ENCODE results near the gene MDK. TPM values are rescaled to one million over a fixed set of nuclear protein-coding genes. Genes with fewer than 3 reads are reported as not detected.

Gene MDK
- total RNA-seq, 1 donor from 2014 or later = 11.4 TPM

DNA sequence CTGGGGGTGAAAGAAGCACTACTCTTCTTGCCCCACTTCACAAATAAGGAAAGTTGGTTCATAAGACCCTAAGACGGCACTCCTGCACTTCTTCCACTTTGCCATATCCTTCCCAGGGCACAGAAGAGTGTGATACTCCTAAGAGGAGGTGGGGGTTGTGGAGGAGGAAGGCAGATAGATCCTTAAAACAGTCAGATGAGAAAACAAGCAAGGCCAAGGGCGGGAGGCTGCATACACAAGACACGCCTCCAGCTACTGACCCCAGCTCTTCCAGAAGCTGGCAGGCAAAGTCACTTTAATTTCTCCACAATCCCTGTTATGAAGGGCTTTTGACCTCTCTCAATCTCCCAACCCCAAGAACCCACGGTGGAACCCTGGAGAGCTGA is 11.8 kb downstream of the MDK start:
- FAIRE-seq (no peak), DNase-seq (ENCODE audit: low spot score in 2 of 2) (no peak)

DNA sequence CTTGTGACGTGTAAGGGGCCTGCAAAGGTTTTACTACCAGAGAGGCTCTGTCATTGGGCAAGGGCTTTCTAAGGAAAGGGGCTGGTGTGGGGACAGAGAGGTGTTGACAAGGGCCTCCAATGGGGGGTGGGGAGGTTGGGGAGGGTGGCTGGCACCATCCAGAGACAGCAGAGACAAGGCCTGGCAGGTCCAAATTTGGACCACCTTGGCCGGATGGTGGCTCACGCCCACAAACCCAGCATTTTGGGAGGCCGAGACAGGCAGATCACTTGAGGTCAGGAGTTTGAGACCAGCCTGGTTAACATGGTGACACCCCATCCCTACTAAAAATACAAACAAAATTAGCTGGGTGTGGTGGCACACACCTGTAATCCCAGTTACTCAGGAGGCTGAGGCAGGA is 12.3 kb downstream of the MDK start:
- FAIRE-seq (no peak), DNase-seq (ENCODE audit: low spot score in 2 of 2) (no peak)

DNA sequence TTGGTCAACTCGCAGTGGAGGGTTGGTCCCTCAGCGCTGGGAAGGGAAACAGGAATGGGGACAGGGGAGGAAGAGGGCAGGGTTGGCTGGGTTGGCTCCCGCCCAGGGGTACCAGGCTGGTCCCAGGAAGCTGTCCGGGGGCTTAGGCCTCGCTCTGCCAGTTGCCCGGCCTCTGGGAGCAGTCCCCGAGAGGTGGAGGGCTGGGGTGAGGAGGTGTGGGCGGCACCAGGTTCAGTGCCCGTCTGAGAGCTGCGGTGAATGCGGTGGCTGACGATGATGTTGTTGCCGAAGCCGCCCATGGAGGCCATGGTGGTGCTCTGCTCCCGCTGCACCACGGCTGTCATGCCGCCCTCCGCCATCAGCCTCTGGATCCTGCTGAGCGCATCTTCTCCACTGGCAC is 16.1 kb downstream of the MDK start:
- no peak for DNase-seq (ENCODE audit: low spot score in 2 of 2)
- FAIRE-seq = no peak

DNA sequence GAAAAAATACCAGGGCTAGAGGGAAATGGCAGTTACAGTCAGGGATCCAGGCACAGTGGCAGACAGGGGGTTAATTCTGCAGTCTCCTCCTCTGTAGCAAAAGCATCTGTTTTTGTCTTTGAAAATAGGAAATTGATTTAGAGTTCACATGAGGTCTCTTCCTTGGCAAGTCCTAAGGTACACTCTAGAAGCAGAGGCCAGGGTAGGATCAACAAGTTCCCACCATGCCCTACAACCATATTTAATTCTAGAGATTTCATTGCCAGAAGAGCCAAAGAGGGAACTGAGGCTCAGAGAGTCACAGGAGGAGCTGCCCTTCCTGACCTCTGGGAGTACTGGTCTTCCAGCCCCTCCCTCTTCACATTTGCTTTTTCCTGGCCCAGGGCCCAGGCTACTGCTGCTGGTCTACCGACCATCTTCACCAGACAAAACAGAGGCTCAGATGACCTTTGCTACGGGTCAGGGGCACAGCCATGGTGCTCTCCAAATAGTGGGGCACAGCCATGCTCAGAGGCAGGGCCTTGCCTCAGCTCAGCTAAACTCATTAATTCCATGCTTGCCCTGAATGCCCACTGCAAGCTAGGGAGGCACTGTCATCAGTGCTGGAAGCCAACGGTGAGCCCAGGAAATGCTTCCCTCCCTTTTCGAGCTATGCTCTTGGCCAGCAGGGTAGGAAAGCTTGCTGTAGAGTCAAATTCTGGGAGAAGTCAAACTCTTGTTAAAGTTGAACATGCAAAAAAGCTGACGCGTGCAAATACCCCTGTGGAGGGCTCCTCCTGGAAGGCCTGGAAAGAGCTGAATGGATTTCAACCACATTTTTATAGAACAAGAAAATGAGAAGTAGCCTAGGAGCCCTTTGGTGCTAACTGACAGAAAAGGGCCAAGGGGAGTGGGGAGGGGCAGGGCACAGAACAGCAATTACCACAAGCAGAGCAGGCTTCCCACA is 21.8 kb downstream of the MDK start:
- FAIRE-seq (no peak), DNase-seq (ENCODE audit: low spot score in 2 of 2) (no peak)

DNA sequence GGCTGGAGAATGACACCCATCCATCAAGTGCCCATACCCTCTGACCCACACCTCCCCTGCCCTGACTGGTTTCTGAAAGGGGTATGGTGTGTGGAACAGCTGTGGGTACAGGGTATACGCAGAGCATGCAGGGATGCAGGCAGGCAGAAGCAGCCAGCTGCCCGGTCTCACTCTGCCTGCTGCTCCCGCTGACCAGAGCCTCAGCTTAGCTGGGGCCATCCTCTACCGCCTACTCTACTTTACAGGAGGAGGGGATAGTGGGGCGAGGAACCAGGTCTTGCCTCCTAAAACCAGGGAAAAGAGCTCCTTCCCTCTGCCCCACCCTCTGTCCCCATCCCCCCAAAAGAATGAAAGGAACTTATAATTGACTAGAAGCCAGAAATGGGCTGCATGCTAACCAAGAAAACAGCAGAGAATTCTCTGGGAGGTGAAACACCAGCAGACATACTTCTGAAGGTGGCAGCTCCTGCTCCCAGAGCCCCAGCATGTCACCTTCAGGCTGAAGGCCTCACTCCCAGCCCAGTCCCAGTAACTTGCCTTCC is 23.1 kb downstream of the MDK start:
- DNase-seq (ENCODE audit: low spot score in 2 of 2) = no peak
- FAIRE-seq = no peak

DNA sequence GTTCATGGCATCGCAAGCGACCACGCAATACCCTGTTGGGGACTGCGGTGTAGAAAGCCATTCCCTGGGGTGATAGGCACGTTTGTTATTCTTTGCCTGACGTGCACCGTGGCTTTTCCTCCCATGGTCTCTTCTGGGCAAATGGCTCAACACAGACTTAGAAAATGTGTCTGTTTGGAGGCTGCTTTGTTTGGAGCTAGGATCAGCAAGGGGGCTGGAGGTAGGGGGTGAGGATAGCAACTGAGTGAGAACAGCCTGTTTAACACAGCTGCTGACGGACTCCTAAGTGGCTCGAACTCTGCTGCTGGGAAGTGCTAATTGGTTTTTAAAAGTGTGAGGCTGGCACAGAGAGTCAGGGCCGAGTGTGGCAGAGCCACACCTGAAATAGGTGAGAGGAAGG is 26.2 kb downstream of the MDK start:
- no peak for FAIRE-seq
- no peak for DNase-seq (ENCODE audit: low spot score in 2 of 2)

DNA sequence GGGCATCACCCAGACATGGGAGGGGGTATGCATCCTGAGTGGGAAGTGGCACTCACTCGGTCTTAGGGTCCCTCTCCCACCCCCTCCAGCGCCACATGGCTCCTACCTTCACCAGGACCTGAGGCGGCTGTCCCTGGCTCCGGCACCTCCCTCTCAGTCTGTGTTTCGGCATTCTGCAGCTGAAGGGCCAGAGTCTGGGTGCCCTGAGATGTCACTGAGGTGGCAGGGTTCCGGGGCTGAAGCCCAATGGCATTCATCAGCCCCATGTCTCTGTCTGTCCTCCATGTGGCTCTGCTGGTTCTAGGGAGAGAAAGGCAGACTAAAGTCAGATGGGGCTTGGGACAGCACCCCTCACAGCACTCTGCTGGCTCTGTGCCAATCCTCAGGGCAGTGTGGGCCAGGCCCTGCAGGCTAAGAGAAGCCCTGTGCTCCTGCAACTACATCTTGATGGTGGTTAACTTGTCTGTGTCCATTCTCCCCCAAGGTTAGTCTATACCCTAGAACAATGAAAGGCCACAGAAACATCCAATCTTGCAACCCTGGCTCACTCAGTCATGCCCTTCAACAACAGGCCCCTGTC is 27.0 kb downstream of the MDK start:
- no peak for DNase-seq (ENCODE audit: low spot score in 2 of 2)
- no peak for FAIRE-seq

DNA sequence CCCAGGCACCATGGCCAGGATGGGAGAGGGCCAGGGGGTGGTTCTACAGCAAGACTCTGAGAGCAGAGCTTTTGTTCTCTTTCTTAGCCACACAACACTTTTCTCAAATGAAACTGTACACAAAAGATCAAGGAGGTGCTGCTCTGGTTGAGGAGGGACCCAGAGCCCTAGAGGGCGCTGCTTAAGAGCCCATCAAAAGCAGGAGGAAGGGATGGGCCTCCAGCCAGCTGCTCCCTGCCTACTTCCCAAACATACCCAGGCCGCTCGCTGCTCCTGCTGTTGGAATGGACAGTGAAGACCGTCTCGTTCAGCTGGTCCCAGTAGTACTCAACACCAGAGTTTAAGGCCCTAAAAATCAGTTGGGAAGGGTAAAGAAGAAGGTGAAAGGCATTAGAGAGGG is 28.6 kb downstream of the MDK start:
- no peak for FAIRE-seq

DNA sequence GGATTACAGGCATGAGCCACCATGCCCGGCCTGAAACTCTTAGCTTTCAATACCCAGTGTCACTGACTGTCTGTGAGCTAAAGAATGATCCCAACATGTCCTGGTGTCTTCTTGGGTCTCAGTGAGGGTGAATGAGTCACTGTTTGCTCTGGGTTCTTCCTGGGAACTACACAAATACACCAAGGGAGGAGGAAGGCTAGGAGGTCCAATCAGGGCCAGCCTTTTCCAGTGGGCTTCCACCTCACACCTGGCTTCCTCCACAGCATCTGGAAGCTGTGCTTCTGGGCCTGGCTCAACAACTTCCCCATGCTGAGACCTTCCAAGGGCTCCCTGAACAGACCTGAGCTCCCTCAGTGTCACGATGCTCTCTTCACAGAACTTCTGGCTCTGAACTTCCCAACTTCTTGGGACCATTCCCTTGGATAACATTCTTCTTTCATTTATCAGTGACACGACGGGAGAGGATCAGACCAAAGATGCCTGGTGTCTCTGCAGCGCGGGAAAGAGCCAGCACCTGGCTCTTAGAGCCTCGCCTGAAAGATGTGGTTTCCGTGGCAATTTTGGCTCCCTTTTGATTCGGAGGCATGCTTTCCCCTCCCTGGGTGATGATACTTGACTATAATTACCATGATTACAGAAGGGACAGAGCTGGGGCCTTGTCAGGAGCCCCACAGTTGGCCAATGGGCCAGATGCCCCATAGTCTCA is 32.4 kb downstream of the MDK start:
- FAIRE-seq = no peak

More for the DNA sequence above, 28.6 kb downstream of the MDK start:
- DNase-seq (ENCODE audit: low spot score in 2 of 2) = no peak

DNA sequence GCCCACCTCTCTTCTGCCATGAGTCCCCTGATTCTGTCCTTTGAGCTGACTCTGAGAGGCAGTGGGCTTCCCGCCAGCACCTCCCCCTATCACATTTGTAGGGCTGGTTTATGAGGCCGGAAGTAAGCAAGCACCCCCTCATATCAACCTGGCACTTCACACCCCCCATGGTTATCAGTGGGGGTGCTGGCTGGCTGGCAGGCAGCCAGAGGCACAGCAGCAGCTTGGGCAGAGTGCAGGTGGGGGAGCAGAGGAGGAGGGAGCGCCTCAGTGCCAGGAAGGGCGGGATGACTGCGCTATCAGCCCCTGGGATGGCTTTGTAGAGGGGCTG is 33.0 kb downstream of the MDK start:
- FAIRE-seq (no peak), DNase-seq (ENCODE audit: low spot score in 2 of 2) (no peak)

More for the DNA sequence above, 32.4 kb downstream of the MDK start:
- DNase-seq (ENCODE audit: low spot score in 2 of 2) = no peak

DNA sequence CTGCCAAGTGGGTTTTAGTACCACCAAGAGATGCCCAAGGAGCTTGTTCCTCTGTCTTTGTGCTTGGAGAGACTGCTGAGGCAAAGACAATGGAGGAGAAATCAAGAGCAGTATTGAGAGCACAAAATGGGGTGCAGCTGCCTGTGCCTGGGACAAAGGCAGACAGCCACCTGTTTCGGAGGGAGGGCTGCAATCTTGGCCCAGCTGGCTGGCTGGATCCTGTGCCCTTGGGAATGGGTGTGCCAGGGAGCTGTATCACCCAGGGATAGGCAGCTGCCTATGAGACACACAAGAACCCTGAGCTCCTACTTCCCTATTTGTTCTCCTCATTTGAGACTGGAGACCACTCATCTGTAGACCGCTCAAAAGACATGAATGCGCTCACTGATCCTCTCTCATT is 33.4 kb downstream of the MDK start:
- FAIRE-seq (no peak), DNase-seq (ENCODE audit: low spot score in 2 of 2) (no peak)

DNA sequence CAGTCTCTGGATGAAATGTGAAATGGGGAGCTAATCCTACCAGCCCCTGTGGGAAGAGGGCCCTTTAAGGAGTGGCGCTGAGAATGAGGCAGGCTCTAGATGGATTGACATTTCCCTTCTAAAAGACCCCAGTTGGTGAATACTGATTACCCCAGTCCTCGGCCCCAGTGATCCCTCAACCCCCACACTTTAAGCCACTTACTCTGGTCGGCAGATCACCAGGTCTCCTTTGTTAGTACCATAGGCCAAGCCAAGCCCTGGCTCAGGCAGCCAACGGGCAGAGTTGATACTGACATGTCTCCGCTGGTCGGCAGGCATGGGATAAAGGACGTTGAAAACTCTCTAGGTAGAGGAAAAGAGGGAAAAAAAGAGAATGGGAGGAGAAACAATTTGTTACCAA is 36.2 kb downstream of the MDK start:
- FAIRE-seq (no peak), DNase-seq (ENCODE audit: low spot score in 2 of 2) (no peak)

DNA sequence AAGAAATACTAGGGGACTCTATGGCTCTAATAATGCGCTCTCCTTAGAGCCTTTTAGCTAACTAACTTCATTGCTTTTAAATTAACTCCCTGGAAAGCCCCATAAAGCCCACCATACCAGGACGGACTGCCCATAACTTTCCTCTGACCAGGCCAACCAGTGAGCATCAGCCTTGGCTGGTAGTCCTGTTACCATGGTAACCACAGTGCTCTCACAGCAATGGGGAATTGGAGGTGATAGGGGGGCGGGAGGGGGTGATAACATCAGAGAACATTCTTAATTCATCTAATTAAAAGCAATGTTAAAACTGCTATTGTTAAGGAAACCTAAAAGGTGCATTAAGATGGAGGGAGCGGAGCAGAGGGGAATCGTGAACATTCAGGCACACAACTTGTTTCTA is 37.3 kb downstream of the MDK start:
- no peak for FAIRE-seq

DNA sequence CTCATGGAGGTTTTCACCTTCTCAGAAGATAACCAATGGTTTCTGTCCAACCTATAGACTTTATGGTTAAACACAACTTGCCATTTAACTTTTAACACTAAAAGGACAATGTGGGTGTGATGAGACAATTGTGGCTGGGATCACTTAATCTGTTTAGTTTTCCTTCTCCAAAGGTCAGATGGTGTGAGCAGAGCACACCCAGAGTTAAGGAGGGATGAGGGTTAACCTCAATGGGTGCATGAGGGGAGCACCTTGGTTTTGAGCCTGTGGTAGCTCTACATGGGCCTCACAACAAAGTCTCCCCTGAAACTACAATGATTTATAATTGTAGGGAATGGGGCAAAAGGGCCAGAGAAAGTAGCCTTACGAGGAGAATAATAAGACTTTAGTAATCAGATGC is 39.0 kb downstream of the MDK start:
- FAIRE-seq (no peak), DNase-seq (ENCODE audit: low spot score in 2 of 2) (no peak)

More for the DNA sequence above, 37.3 kb downstream of the MDK start:
- no peak for DNase-seq (ENCODE audit: low spot score in 2 of 2)

DNA sequence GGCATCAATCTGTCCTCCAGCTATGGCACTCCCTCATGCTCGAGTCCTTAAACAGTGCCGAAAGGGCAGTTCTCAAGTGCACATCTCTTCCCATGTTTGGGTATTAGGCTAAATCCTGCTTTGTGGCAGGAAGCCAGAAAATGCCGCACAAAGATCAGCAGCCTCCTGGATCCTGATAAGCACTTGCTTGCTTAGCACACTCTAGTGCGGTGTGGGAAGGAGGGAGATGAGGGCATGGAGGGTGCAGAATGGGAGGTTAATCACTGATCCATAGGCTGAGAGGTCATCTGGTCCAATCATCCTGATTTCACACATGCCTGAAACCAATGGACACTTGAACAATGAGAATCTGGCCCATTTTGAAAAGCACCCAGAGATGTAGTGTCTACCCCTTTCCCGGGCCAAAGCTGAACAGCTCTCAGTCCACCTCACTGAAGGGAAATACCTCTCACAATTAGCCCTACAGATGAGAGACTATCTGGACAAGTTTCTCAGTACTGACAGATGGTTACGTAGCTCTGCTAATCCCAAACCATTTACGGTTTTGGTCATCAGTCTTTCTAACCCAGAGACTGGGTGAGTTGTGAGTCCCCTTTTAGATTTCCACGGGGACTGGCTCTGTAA is 39.9 kb downstream of the MDK start:
- FAIRE-seq (no peak), DNase-seq (ENCODE audit: low spot score in 2 of 2) (no peak)

DNA sequence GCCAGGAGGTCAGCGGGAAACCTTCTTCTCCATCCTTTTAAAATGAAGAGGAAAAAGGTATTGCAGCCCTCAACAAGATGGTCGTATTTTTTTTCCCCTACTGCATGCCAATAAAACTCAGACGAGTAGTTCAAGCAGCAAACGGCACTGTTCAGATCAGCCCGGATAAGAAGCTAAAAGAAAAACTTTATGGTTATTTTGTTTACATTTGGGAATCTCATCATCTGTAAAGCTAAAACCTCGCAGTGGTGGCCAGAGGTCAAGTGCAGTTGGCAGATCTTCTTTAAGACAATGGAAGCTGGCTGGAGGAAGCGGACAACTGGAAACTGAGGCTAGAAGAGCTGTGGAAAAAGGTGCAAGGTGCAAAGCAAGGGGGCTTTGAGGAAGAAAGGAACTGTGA is 41.1 kb downstream of the MDK start:
- no peak for FAIRE-seq
- DNase-seq (ENCODE audit: low spot score in 2 of 2) = no peak

DNA sequence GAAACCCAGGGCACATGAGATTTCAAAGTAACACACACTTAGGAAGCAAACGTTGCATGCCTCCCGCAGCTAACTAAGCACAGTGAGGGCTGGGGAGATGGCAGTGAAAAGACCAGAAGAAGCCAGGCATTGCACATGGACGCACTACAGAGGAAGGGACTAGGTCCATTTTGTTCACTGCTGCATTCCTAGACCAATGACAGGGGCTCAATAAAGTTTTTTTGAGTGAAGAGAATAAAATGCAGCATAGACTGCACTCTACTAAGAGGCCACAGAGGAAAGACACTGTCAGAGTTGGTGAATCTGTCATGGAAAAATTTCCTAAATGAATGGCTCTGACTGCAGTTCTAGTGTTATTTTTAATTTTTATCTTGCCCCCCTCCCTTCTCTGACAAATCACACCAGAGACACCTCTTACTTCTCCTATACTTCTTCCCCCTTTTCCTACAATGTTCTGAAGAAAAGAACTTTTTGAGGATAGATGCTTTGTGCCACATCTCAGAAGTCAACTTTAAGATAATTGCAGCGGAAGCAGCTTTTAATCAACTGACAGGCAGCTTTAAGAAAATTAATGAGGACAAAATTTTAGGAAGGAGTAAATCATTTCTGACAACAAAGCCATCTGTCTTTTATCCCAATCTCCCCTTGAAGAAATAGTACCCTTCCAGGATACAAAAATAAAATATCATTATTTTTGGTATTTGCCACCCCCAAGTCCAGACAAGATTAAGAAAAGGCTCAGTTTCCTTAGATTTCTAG is 44.9 kb downstream of the MDK start:
- DNase-seq (ENCODE audit: low spot score in 2 of 2) (no peak), FAIRE-seq (no peak)

DNA sequence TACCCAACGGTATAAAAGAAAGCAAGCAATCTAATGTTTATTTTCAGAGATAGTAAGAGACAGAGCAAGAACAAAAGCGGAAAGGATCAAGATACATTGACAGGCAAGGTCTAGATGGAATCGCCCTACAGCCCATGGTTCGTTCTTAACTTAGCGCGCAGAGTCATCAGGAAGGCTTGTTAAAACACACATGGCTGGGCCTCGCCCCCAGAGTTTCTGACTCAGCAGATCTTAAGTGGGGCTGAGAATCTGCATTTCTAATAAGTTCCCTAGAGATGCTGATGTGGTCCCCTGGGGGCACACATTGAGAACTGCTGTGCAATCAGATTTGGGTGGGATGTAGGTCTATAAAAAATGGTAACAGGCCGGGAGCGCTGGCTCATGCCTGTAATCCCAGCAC is 45.9 kb downstream of the MDK start:
- DNase-seq (ENCODE audit: low spot score in 2 of 2) (no peak), FAIRE-seq (no peak)

DNA sequence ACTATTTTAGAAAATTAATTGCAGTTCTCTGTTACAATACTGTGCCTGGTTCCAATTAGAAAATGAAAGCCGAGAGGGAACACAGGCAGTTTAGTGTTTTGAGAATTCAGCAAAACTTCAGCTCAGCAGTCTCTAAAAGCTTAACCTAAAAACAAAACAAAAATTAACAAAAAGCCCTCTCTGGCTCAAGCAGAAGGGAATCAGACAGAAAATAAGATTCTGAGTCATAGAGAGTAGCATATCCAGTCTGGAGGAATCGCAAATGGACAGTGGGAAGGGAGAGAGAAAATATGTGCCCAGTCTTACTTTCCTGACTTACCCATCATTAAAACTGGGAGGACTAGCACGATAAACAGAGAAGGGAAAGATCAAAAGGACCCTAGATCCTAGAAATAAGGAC is 48.2 kb downstream of the MDK start:
- DNase-seq (ENCODE audit: low spot score in 2 of 2) (no peak), FAIRE-seq (no peak)

DNA sequence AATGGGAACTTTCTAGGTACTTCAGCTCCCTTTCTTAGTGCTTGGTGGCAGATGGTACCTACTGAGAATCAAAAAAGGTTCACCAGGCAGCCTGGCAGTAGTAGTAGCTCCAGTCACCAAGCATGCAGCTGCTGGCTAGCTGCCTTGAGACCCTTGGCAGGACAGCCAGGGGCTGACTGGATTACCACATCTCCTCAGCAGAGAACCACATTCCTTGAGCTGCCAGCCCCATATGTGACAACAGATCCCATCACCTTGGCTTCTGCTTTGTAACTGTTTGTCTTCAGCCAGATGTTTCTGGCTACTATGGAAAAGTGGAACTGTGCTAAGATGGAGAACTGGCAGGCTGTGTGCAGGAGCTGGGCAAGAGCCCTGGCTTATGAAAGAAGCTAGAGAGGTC is 49.7 kb downstream of the MDK start:
- FAIRE-seq (no peak), DNase-seq (ENCODE audit: low spot score in 2 of 2) (no peak)

Data from frontal cortex (tissue), 4 donors.